PFSK-1 (cell line): Measurements from ENCODE around the gene USP9X.

ENCODE experiments used
- POLR2AphosphoS5 ChIP-seq: IDR thresholded peaks from 2 replicates; pipeline ENCODE4 v1.6.1; 2012; ENCODE audit warnings: low read depth, mild to moderate bottlenecking, control low read depth, low read length, moderate library complexity
- SIN3A ChIP-seq: IDR thresholded peaks from 2 replicates; pipeline ENCODE4 v1.6.1; 2012; ENCODE audit warnings: mild to moderate bottlenecking, low read length, moderate library complexity, borderline replicate concordance; ENCODE audit not compliant: insufficient read depth

DNA sequence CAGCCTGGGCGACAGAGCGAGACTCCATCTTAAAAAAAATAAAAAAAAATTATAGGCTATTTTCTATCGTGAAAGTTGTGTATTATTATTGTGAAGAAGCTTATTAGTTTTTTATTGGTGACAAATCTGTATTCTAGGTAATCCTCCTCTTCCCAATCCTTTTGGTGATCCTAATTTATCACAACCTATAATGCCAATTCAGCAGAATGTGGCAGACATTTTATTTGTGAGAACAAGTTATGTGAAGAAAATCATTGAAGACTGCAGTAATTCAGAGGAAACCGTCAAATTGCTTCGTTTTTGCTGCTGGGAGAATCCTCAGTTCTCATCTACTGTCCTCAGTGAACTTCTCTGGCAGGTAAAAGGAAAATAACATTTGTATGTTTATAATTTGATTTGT is 139.4 kb downstream of the USP9X start:
- no peak for TF ChIP-seq SIN3A
- TF ChIP-seq POLR2AphosphoS5, result no peak
